Suprapubic skin (tissue), 4 donors: ENCODE data around the gene S100A10. TPM values are rescaled to one million over a fixed set of nuclear protein-coding genes. Genes with fewer than 3 reads are reported as not detected.

ENCODE experiments used
- DNase-seq, 2 donors: peaks; one replicate each; pipeline ENCODE4 v3.0.0-alpha.2; 2019; ENCODE audit warnings: low spot score in 2 of 2
- H3K27ac ChIP-seq: fragments of 200-600 bp; sonication (generic); one replicate; pipeline ENCODE4 v1.5.1; 2019
- H3K27me3 ChIP-seq: fragments of 200-600 bp; sonication (generic); one replicate; pipeline ENCODE4 v1.5.1; 2019
- H3K36me3 ChIP-seq: fragments of 200-600 bp; sonication (generic); one replicate; pipeline ENCODE4 v1.5.1; 2019
- H3K4me1 ChIP-seq: fragments of 200-600 bp; sonication (generic); one replicate; pipeline ENCODE4 v1.5.1; 2019
- H3K4me3 ChIP-seq: fragments of 200-600 bp; sonication (generic); one replicate; pipeline ENCODE4 v1.5.1; 2019; ENCODE audit warnings: mild to moderate bottlenecking
- H3K9me3 ChIP-seq: fragments of 200-600 bp; sonication (generic); one replicate; pipeline ENCODE4 v1.5.1; 2019
- CTCF ChIP-seq, 2 donors: fragments of 200-600 bp in 1 of 2; fragments of 450-650 bp in 1 of 2; sonication (generic) in 1 of 2; IDR thresholded peaks; one replicate each; pipeline ENCODE4 v1.5.1; 2016 to 2019; ENCODE audit warnings: antibody characterized with exemption in 2 of 2, mild to moderate bottlenecking in 1 of 2, moderate library complexity in 1 of 2
- EP300 ChIP-seq: sonication (generic); formaldehyde crosslinking; IDR thresholded peaks from one replicate; pipeline ENCODE4 v1.6.1; 2017; ENCODE audit warnings: antibody characterized with exemption
- POLR2A ChIP-seq, 2 donors: fragments of 450-650 bp; IDR thresholded peaks; one replicate each; pipeline ENCODE4 v1.6.1; 2017; ENCODE audit warnings: antibody characterized with exemption in 2 of 2, mild to moderate bottlenecking in 2 of 2, moderate library complexity in 2 of 2
- POLR2AphosphoS5 ChIP-seq, 3 donors: sonication (generic); formaldehyde crosslinking; IDR thresholded peaks; one replicate each; pipeline ENCODE4 v1.6.1; 2017; ENCODE audit warnings: antibody characterized with exemption in 3 of 3
- WGBS: methylation state at CpG from one replicate; pipeline ENCODE4 v1.1.5; 2018; 5-methylcytosine and 5-hydroxymethylcytosine counted together
- total RNA-seq, 4 donors: library from RNA; depleted of rRNA; stranded (reverse); fragments of >200 nt; gene quantifications; one replicate each; pipeline ENCODE4 v1.1.0, GENCODE V29; 2016

S100A10 gene
- total RNA-seq, 4 donors from 2014 or later = 109 to 247 (median 171) TPM

GRCh38 chr1:151976015-151976343 is 17.7 kb downstream of the S100A10 start:
- DNase-seq = no peak
- TF ChIP-seq CTCF (IDR thresholded peaks at IDR 0.05) = no peak
- TF ChIP-seq POLR2AphosphoS5 (IDR thresholded peaks at IDR 0.05) = no peak
- H3K4me1 ChIP-seq = peaks cover 41% of the 10 kb centered on the region
- no peaks in the 10 kb centered on the region for H3K36me3 ChIP-seq
- H3K4me3 ChIP-seq = no peak overlapping the region
- H3K27me3 ChIP-seq = no peaks in the 10 kb centered on the region
- no peak overlapping the region for H3K27ac ChIP-seq
- no peaks in the 10 kb centered on the region for H3K9me3 ChIP-seq

GRCh38 chr1:151975311-151976014 is 18.2 kb downstream of the S100A10 start:
- peaks cover 39% of the 10 kb centered on the region for H3K4me1 ChIP-seq
- no peaks in the 10 kb centered on the region for H3K9me3 ChIP-seq
- TF ChIP-seq POLR2A (IDR thresholded peaks at IDR 0.05) (no peak), POLR2AphosphoS5 (IDR thresholded peaks at IDR 0.05) (no peak), EP300 (no peak), CTCF (IDR thresholded peaks at IDR 0.05) (no peak)
- H3K27me3 ChIP-seq = no peaks in the 10 kb centered on the region
- H3K27ac ChIP-seq = no peak overlapping the region
- 94% methylated on average over 2 of the region's 2 CpGs for WGBS
- no peak for DNase-seq
- H3K4me3 ChIP-seq = no peak overlapping the region
- H3K36me3 ChIP-seq = no peaks in the 10 kb centered on the region

GRCh38 chr1:151972542-151973248 is 21.0 kb downstream of the S100A10 start:
- H3K27me3 ChIP-seq = no peaks in the 10 kb centered on the region
- peak in 1 of 3 donors; percentile 34 for TF ChIP-seq POLR2AphosphoS5 (IDR thresholded peaks at IDR 0.05)
- TF ChIP-seq POLR2A (IDR thresholded peaks at IDR 0.05) = no peak
- H3K36me3 ChIP-seq = no peaks in the 10 kb centered on the region
- H3K9me3 ChIP-seq = no peaks in the 10 kb centered on the region
- 15% methylated on average over 7 of the region's 7 CpGs for WGBS
- no peak overlapping the region for H3K4me3 ChIP-seq
- H3K4me1 ChIP-seq = peaks cover 56% of the 10 kb centered on the region
- DNase-seq = peak in 1 of 2 donors; percentile 66
- peak overlapping the region; percentile 0 for H3K27ac ChIP-seq

GRCh38 chr1:151970626-151971025 is 23.0 kb downstream of the S100A10 start:
- Histone ChIP-seq H3K4me1 (peaks cover 48% of the 10 kb centered on the region), H3K4me3 (no peak overlapping the region), H3K27me3 (no peaks in the 10 kb centered on the region), H3K36me3 (no peaks in the 10 kb centered on the region), H3K9me3 (no peaks in the 10 kb centered on the region), H3K27ac (no peak overlapping the region)
- no peak for TF ChIP-seq POLR2A (IDR thresholded peaks at IDR 0.05)
- no peak for TF ChIP-seq POLR2AphosphoS5 (IDR thresholded peaks at IDR 0.05)
- no peak for TF ChIP-seq EP300
- TF ChIP-seq CTCF (IDR thresholded peaks at IDR 0.05) = no peak
- DNase-seq = no peak
- 30% methylated on average over 4 of the region's 4 CpGs for WGBS

- WGBS = 65% methylated on average over 5 of the region's 5 CpGs
- peaks cover 48% of the 10 kb centered on the region for H3K4me1 ChIP-seq
These were observed 23.5 kb downstream of the S100A10 start for GRCh38 chr1:151970128-151970527.

More at GRCh38 chr1:151970128-151970527, 23.5 kb downstream of the S100A10 start:
- H3K36me3 ChIP-seq = no peaks in the 10 kb centered on the region
- H3K4me3 ChIP-seq = no peak overlapping the region
- DNase-seq = no peak
- H3K9me3 ChIP-seq = no peaks in the 10 kb centered on the region
- H3K27ac ChIP-seq = no peak overlapping the region
- H3K27me3 ChIP-seq = no peaks in the 10 kb centered on the region
- TF ChIP-seq POLR2AphosphoS5 (IDR thresholded peaks at IDR 0.05) (no peak), EP300 (no peak), POLR2A (IDR thresholded peaks at IDR 0.05) (no peak), CTCF (IDR thresholded peaks at IDR 0.05) (no peak)
